VCaP (cell line): ENCODE measurements around the gene CMTM6.

Source experiments
- H3K27ac ChIP-seq: fragments of 450-650 bp; 2 replicates; pipeline ENCODE4 v1.5.1; 2017
- TF ChIP-seq, protein P1 (sequence below): fragments of 450-650 bp; conservative IDR thresholded peaks from 2 replicates; pipeline ENCODE4 v1.5.1; 2017; ENCODE audit warnings: mild to moderate bottlenecking, moderate library complexity

Gene CMTM6

GRCh38 chr3:32502118-32502945 is at the start of gene CMTM6:
Gene CMTM6 (minus strand): TSS chr3:32502852. CDS start chr3:32502745, 107 bp downstream.
- H3K27ac ChIP-seq = peak within 1 kb of the TSS; percentile 90
- TF ChIP-seq, protein P1, sequence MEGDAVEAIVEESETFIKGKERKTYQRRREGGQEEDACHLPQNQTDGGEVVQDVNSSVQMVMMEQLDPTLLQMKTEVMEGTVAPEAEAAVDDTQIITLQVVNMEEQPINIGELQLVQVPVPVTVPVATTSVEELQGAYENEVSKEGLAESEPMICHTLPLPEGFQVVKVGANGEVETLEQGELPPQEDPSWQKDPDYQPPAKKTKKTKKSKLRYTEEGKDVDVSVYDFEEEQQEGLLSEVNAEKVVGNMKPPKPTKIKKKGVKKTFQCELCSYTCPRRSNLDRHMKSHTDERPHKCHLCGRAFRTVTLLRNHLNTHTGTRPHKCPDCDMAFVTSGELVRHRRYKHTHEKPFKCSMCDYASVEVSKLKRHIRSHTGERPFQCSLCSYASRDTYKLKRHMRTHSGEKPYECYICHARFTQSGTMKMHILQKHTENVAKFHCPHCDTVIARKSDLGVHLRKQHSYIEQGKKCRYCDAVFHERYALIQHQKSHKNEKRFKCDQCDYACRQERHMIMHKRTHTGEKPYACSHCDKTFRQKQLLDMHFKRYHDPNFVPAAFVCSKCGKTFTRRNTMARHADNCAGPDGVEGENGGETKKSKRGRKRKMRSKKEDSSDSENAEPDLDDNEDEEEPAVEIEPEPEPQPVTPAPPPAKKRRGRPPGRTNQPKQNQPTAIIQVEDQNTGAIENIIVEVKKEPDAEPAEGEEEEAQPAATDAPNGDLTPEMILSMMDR = no peak; the same call in 1 of the 2 replicates

GRCh38 chr3:32552013-32552412 is 49.4 kb upstream of the CMTM6 start:
- TF ChIP-seq, protein P1 = no peak

DNA sequence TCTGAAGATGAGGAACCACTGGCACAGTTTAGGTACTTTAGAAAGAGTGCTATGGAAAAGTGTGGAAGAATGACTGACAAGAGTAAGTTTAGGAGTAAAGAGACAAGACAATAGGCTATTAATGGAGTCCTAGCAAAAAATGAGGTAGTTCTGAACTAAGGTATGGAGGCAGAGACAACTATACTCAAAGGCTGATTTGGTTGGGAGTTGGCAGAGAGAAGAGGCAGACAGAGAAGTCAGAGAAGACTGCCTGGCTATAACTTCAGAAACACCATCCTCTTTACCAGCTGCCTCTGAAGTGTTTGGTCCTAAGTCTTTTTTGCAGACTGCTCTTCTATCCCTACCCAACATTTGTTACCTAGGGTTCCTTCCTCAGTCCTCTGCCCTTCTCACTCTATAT is 48.8 kb upstream of the CMTM6 start:
- TF ChIP-seq, protein P1 = no peak
- no peak overlapping the region for H3K27ac ChIP-seq

More at GRCh38 chr3:32552013-32552412, 49.4 kb upstream of the CMTM6 start:
- no peak overlapping the region for H3K27ac ChIP-seq

DNA sequence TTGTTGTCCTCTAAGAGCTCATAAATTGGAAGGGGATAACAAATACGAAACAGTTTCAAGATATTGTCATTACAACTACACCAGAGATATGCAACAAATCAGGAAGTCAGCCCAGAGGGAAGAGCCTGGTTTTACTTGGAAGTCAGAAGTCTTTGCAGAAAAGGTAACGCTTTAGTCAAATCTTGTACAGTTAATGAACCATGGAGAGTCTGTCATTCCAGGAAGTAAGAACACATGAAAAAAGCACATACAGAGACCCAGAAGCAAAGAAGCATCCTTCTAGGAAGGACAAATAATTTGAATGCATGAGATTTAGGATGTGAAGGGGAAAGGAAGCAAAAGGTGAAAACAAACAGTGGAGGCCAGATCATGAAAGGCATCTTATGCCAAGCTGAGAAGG is 48.4 kb upstream of the CMTM6 start:
- TF ChIP-seq, protein P1 = no peak
- no peak overlapping the region for H3K27ac ChIP-seq

- no peak overlapping the region for H3K27ac ChIP-seq
- TF ChIP-seq, protein P1 = no peak
Measured at GRCh38 chr3:32545305-32545704, 42.7 kb upstream of the CMTM6 start.

GRCh38 chr3:32544894-32545293 is 42.2 kb upstream of the CMTM6 start:
- TF ChIP-seq, protein P1 = no peak
- H3K27ac ChIP-seq = no peak overlapping the region

DNA sequence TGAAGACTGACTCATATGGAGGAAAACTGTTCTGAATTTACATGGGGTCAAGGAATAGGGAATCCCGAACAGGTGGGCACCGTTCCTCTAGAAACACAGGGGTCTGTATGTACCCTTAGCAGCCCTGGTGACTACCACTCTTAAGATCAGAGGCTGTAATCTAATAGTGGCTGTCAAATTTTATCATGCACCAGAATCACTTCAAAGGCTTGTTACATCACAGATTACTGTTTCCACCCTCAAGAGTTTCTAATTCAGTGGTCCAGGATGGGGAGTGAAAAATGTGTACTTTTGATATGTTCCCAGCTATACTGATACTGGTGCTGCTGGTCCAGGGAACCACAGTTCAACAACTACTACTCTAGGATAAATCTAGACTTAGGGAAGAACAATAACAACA is 40.2 kb upstream of the CMTM6 start:
- TF ChIP-seq, protein P1 = no peak
- H3K27ac ChIP-seq = no peak overlapping the region
